ENCODE measurements around the gene ACOX1. TPM values are rescaled to one million over a fixed set of nuclear protein-coding genes. Genes with fewer than 3 reads are reported as not detected.

The ACOX1 gene
- total RNA-seq, 1 donor from 2014 or later, result 25.3 TPM

- Mint-ChIP-seq H3K9me3 (no peaks in the 10 kb centered on the region), H3K4me3 (no peak overlapping the region), H3K27ac (no peak overlapping the region), H3K36me3 (ENCODE audit: low read depth) (no peaks in the 10 kb centered on the region), H3K4me1 (ENCODE audit: low read depth) (no peaks in the 10 kb centered on the region), H3K27me3 (ENCODE audit: insufficient read depth) (no peaks in the 10 kb centered on the region)
- DNase-seq (ENCODE audit: low spot score), result no peak
- intact Hi-C loops (cut with micrococcal nuclease), result no loop called here
Observed at GRCh38 chr17:76017481-76018339, 38.7 kb upstream of the ACOX1 start.

DNA sequence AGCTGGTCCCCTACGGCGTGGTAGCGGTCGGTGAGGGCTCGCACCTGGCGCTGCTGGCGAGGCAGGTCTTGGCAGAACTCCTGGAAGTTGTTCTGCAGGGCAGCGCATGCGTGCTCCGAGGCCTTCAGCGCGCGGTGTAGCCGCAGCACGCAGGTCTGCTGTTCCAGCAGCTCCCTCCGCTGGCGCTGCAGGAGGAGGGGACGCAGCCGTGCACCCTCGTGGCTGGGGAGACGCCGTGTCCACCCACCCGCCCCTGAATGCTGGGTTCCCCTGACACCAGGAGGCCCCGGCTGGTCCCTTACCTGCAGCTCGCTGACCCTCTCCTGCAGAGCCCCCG lies 35.9 kb upstream of the ACOX1 start:
- Mint-ChIP-seq H3K27me3 (ENCODE audit: insufficient read depth) (peaks cover 2% of the 10 kb centered on the region), H3K27ac (no peak overlapping the region), H3K4me3 (no peak overlapping the region), H3K9me3 (no peaks in the 10 kb centered on the region), H3K4me1 (ENCODE audit: low read depth) (no peaks in the 10 kb centered on the region), H3K36me3 (ENCODE audit: low read depth) (no peaks in the 10 kb centered on the region)
- no peak for DNase-seq (ENCODE audit: low spot score)
- intact Hi-C loops (cut with micrococcal nuclease), result loop anchor here (1.0 to 5.0 kb wide), 4 partner anchors 57 to 284 kb away; partner anchors contain the start of genes GALR2 and SRP68

GRCh38 chr17:76014100-76014924 lies 35.3 kb upstream of the ACOX1 start:
- intact Hi-C loops (cut with micrococcal nuclease), result loop anchor here (1.0 to 5.0 kb wide), 4 partner anchors 58 to 285 kb away; partner anchors contain the start of genes GALR2 and SRP68
- Mint-ChIP-seq H3K4me3 (no peak overlapping the region), H3K4me1 (ENCODE audit: low read depth) (no peaks in the 10 kb centered on the region), H3K27ac (no peak overlapping the region), H3K9me3 (no peaks in the 10 kb centered on the region), H3K36me3 (ENCODE audit: low read depth) (no peaks in the 10 kb centered on the region), H3K27me3 (ENCODE audit: insufficient read depth) (peaks cover 2% of the 10 kb centered on the region)
- DNase-seq (ENCODE audit: low spot score), result peak; percentile 67

DNA sequence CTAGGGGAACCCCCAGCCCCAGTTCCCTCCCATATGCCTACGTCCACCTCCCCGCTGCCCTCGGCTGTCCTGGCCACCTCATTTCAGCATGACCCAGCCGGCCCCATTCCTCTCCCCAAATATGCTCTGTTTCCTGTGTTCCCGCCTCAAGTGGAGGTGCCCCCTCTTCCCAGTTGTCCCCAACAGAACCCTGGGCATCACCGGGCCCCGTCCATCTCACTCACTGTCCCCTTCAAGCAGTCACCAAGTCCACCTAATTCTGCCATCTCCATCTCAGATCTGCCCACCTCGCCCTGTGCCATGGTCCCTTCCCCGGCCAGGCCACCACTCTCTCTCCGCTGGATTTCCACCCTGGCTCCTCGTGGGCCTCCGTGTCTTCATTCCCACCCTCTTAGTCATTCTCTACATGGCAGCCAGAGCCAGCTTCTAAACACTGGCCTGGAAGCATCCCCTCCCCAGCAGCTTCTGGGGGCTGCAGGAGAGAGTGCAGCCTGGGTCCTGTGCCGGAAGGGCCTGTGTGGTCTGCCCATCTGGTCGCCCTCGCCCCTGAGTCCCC lies 34.5 kb upstream of the ACOX1 start:
- Mint-ChIP-seq H3K27me3 (ENCODE audit: insufficient read depth) (peaks cover 2% of the 10 kb centered on the region), H3K9me3 (no peaks in the 10 kb centered on the region), H3K36me3 (ENCODE audit: low read depth) (no peaks in the 10 kb centered on the region), H3K4me1 (ENCODE audit: low read depth) (no peaks in the 10 kb centered on the region), H3K27ac (no peak overlapping the region), H3K4me3 (no peak overlapping the region)
- DNase-seq (ENCODE audit: low spot score), result no peak
- intact Hi-C loops (cut with micrococcal nuclease), result loop anchor here (5.0 kb wide), 1 partner anchor 59 kb away; the partner anchor contains the start of genes GALR2 and SRP68

DNA sequence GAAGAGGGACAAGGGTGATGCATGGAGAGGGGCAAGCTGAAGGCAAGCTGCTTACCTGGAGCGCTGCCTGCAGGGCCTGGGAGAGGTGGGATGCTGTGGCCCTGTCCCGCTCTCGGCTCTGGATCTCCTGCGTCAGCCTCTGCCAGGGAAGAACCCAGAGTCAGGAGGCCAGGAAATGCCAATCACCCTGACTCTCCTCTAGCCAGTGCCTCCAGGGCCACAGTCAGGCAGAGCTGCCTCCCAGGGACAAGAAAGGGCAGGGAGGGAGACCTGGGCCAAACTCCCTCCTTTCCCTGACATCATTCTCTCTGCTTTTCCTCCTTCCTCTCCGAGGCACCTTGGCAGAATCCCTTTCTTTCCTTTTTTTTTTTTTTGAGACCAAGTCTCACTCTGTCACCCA lies 33.0 kb upstream of the ACOX1 start:
- H3K27ac Mint-ChIP-seq, result no peak overlapping the region
- no peaks in the 10 kb centered on the region for H3K9me3 Mint-ChIP-seq
- H3K36me3 Mint-ChIP-seq (ENCODE audit: low read depth), result no peaks in the 10 kb centered on the region
- peaks cover 2% of the 10 kb centered on the region for H3K27me3 Mint-ChIP-seq (ENCODE audit: insufficient read depth)
- intact Hi-C loops (cut with micrococcal nuclease), result loop anchor here (5.0 kb wide), 1 partner anchor 60 kb away; the partner anchor contains the start of genes GALR2 and SRP68
- H3K4me3 Mint-ChIP-seq, result no peak overlapping the region
- no peak for DNase-seq (ENCODE audit: low spot score)
- H3K4me1 Mint-ChIP-seq (ENCODE audit: low read depth), result no peaks in the 10 kb centered on the region

GRCh38 chr17:76009969-76010661 lies 31.1 kb upstream of the ACOX1 start:
- Mint-ChIP-seq H3K9me3 (no peaks in the 10 kb centered on the region), H3K27ac (no peak overlapping the region), H3K27me3 (ENCODE audit: insufficient read depth) (peaks cover 2% of the 10 kb centered on the region), H3K36me3 (ENCODE audit: low read depth) (peaks cover 2% of the 10 kb centered on the region), H3K4me3 (no peak overlapping the region), H3K4me1 (ENCODE audit: low read depth) (peaks cover 4% of the 10 kb centered on the region)
- intact Hi-C loops (cut with micrococcal nuclease), result loop anchor here (5.0 kb wide), 1 partner anchor 62 kb away; the partner anchor contains the start of genes GALR2 and SRP68
- DNase-seq (ENCODE audit: low spot score), result no peak

DNA sequence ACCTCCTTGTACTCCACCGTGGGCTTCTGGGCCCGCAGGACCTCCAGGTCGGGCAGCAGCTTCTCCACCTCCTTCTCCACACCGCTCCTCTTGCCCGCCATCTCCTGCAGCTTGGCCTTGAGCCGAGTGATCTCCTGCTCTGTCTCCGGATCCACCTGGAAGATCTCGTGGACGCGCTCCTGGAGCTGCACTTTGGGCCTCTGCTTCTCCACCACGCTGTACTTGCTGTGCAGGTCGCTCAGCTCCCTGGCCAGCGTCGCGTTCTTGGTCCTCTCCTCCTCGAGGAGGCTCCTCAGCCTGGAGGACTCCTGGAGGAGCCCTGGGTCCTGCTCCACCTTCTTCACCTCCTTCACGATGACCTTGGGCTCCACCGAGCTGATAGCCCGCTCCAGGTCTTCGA lies 30.5 kb upstream of the ACOX1 start:
- H3K4me1 Mint-ChIP-seq (ENCODE audit: low read depth), result peaks cover 4% of the 10 kb centered on the region
- intact Hi-C loops (cut with micrococcal nuclease), result no loop called here
- no peak overlapping the region for H3K4me3 Mint-ChIP-seq
- peaks cover 2% of the 10 kb centered on the region for H3K27me3 Mint-ChIP-seq (ENCODE audit: insufficient read depth)
- no peak overlapping the region for H3K27ac Mint-ChIP-seq
- H3K36me3 Mint-ChIP-seq (ENCODE audit: low read depth), result peaks cover 2% of the 10 kb centered on the region
- DNase-seq (ENCODE audit: low spot score), result no peak
- H3K9me3 Mint-ChIP-seq, result no peaks in the 10 kb centered on the region

GRCh38 chr17:76008630-76009425 lies 29.9 kb upstream of the ACOX1 start:
- H3K4me3 Mint-ChIP-seq, result no peak overlapping the region
- peaks cover 2% of the 10 kb centered on the region for H3K36me3 Mint-ChIP-seq (ENCODE audit: low read depth)
- DNase-seq (ENCODE audit: low spot score), result no peak
- intact Hi-C loops (cut with micrococcal nuclease), result no loop called here
- H3K4me1 Mint-ChIP-seq (ENCODE audit: low read depth), result peaks cover 4% of the 10 kb centered on the region
- H3K9me3 Mint-ChIP-seq, result no peaks in the 10 kb centered on the region
- peaks cover 2% of the 10 kb centered on the region for H3K27me3 Mint-ChIP-seq (ENCODE audit: insufficient read depth)
- no peak overlapping the region for H3K27ac Mint-ChIP-seq

DNA sequence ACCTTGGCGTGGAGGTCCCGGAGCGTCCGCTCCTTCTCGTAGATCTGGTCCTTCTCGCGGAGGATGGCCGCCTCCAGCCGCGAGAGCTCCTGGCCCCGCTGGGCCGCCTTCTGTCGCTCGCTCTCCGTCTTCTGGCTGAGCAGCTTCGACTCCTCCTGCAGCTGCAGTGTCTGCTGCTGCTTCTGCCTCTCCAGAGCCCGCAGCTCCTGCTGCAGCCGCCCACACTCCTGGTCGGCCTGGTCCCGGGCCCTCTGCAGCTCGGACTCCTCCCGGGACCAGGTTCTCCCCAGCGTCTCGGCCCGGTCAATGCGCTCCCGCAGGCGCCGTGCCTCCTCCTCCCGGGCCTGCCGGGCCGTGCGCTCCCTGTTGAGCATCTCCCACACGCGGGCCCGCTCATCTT lies 29.2 kb upstream of the ACOX1 start:
- Mint-ChIP-seq H3K4me1 (ENCODE audit: low read depth) (peaks cover 4% of the 10 kb centered on the region), H3K27ac (no peak overlapping the region), H3K36me3 (ENCODE audit: low read depth) (peaks cover 2% of the 10 kb centered on the region), H3K4me3 (no peak overlapping the region), H3K9me3 (no peaks in the 10 kb centered on the region), H3K27me3 (ENCODE audit: insufficient read depth) (peaks cover 2% of the 10 kb centered on the region)
- intact Hi-C loops (cut with micrococcal nuclease), result no loop called here
- no peak for DNase-seq (ENCODE audit: low spot score)

- no peaks in the 10 kb centered on the region for H3K9me3 Mint-ChIP-seq
- intact Hi-C loops (cut with micrococcal nuclease), result no loop called here
- DNase-seq (ENCODE audit: low spot score), result no peak
- peaks cover 4% of the 10 kb centered on the region for H3K4me1 Mint-ChIP-seq (ENCODE audit: low read depth)
- no peak overlapping the region for H3K27ac Mint-ChIP-seq
- H3K27me3 Mint-ChIP-seq (ENCODE audit: insufficient read depth), result peaks cover 2% of the 10 kb centered on the region
- no peak overlapping the region for H3K4me3 Mint-ChIP-seq
- H3K36me3 Mint-ChIP-seq (ENCODE audit: low read depth), result peaks cover 2% of the 10 kb centered on the region
Observed at GRCh38 chr17:76007850-76008165, 28.8 kb upstream of the ACOX1 start.

- Mint-ChIP-seq H3K27me3 (ENCODE audit: insufficient read depth) (peaks cover 2% of the 10 kb centered on the region), H3K36me3 (ENCODE audit: low read depth) (peaks cover 2% of the 10 kb centered on the region), H3K27ac (no peak overlapping the region), H3K4me1 (ENCODE audit: low read depth) (peaks cover 4% of the 10 kb centered on the region), H3K9me3 (no peaks in the 10 kb centered on the region), H3K4me3 (no peak overlapping the region)
- intact Hi-C loops (cut with micrococcal nuclease), result no loop called here
- no peak for DNase-seq (ENCODE audit: low spot score)
Observed at GRCh38 chr17:76007131-76007849, 28.3 kb upstream of the ACOX1 start.

All from activated T-helper 1 cell treated with anti-CD3 and anti-CD28 coated beads, Interleukin-12 subunit alpha, Interleukin-12 subunit beta, Interleukin-2, Interleukin-4 antibody, amounts not matched to agents 30 ng/mL and 10 ng/mL and 1 ng/mL, durations not matched to agents 14 hours and 24 hours and 36 hours (primary cell).